SK-N-SH (cell line): ENCODE data around the gene AVPI1. TPM values are rescaled to one million over a fixed set of nuclear protein-coding genes. Genes with fewer than 3 reads are reported as not detected.

Source experiments
- CTCF ChIA-PET: fragments of 300-600, 350-600 bp; formaldehyde crosslinking; extraction: SDS; loops from one replicate; lab custom pipeline; 2021; lab: Yijun Ruan, JAX
- POLR2A ChIA-PET: fragments of 350-600 bp; sonication (Branson Sonifier 250); formaldehyde crosslinking; extraction: SDS; loops from one replicate; lab custom pipeline; 2020; ENCODE audit warnings: antibody characterized with exemption, inconsistent platforms; lab: Yijun Ruan, JAX
- DNase-seq: peaks from one replicate; pipeline ENCODE4 v3.0.0; 2012
- H2AFZ ChIP-seq: fragments of 200-600 bp; sonication (generic); 2 replicates; pipeline ENCODE4 v1.8.1; 2016; ENCODE audit warnings: antibody characterized with exemption, mild to moderate bottlenecking, low read depth
- H3F3A ChIP-seq: fragments of 200-600 bp; sonication (generic); replicated peaks from 2 replicates; pipeline ENCODE3; 2016; ENCODE audit warnings: antibody characterized with exemption, mild to moderate bottlenecking; ENCODE audit not compliant: insufficient read depth
- H3K27ac ChIP-seq, 2 experiments: fragments of 200-500 bp in 1 of 2; fragments of 200-600 bp in 1 of 2; sonication (Bioruptor generic) in 1 of 2; sonication (generic), shearing (Covaris generic) in 1 of 2; 2 replicates each; pipeline versions ENCODE4 v1.5.1 to v1.6.1; 2014 to 2016; ENCODE audit warnings: low read depth in 2 of 2, inconsistent platforms in 1 of 2, low read length in 1 of 2, mild to moderate bottlenecking in 1 of 2, mixed read lengths in 1 of 2
- H3K27me3 ChIP-seq: fragments of 200-600 bp; sonication (generic), shearing (Covaris generic); 2 replicates; pipeline ENCODE4 v1.6.1; 2016; ENCODE audit warnings: mixed run types; ENCODE audit not compliant: insufficient read depth
- H3K36me3 ChIP-seq, 2 experiments: fragments of 200-500 bp in 1 of 2; fragments of 200-600 bp in 1 of 2; sonication (Bioruptor generic) in 1 of 2; sonication (generic) in 1 of 2; replicated peaks in 1 of 2; 2 replicates each; pipeline versions ENCODE3 to v1.5.1; 2014 to 2016; ENCODE audit warnings: low read length in 1 of 2, mild to moderate bottlenecking in 1 of 2; ENCODE audit not compliant: insufficient read depth in 2 of 2, control insufficient read depth in 1 of 2
- H3K4me1 ChIP-seq, 2 experiments: fragments of 200-500 bp in 1 of 2; fragments of 200-600 bp in 1 of 2; sonication (Bioruptor generic) in 1 of 2; sonication (generic), shearing (Covaris generic) in 1 of 2; 2 replicates each; pipeline versions ENCODE4 v1.5.1 to v1.6.1; 2014 to 2016; ENCODE audit warnings: low read depth in 1 of 2, low read length in 1 of 2, mixed run types in 1 of 2; ENCODE audit not compliant: insufficient read depth in 2 of 2, control insufficient read depth in 1 of 2
- H3K4me2 ChIP-seq: fragments of 200-600 bp; sonication (generic), shearing (Covaris generic); 2 replicates; pipeline ENCODE4 v1.6.1; 2017; ENCODE audit warnings: mixed run types
- H3K4me3 ChIP-seq, 2 experiments: fragments of 200-500 bp in 1 of 2; fragments of 200-600 bp in 1 of 2; sonication (Bioruptor generic) in 1 of 2; sonication (generic), shearing (Covaris generic) in 1 of 2; 2 replicates each; pipeline versions ENCODE4 v1.5.1 to v1.8.1; 2014 to 2016; ENCODE audit warnings: low read depth in 2 of 2, inconsistent platforms in 1 of 2, low read length in 1 of 2, mild to moderate bottlenecking in 1 of 2, mixed read lengths in 1 of 2, moderate library complexity in 1 of 2
- H3K79me2 ChIP-seq: fragments of 200-600 bp; sonication (generic); 2 replicates; pipeline ENCODE4 v1.8.1; 2017; ENCODE audit warnings: mild to moderate bottlenecking; ENCODE audit not compliant: insufficient read depth
- H3K9ac ChIP-seq: fragments of 200-600 bp; sonication (generic); 2 replicates; pipeline ENCODE4 v1.6.1; 2017; ENCODE audit warnings: mixed run types
- H3K9me2 ChIP-seq: fragments of 200-600 bp; sonication (generic); 2 replicates; pipeline ENCODE4 v1.6.1; 2017; ENCODE audit warnings: mixed run types
- H3K9me3 ChIP-seq: fragments of 200-600 bp; sonication (generic); 2 replicates; pipeline ENCODE4 v1.6.1; 2017; ENCODE audit warnings: mixed run types, mild to moderate bottlenecking, moderate library complexity
- H4K20me1 ChIP-seq: fragments of 200-600 bp; sonication (generic); 2 replicates; pipeline ENCODE4 v1.6.1; 2017; ENCODE audit warnings: mild to moderate bottlenecking, mixed run types; ENCODE audit not compliant: insufficient read depth
- CHD2 ChIP-seq: fragments of 150-350 bp; IDR thresholded peaks from 2 replicates; pipeline ENCODE4 v1.6.1; 2018; ENCODE audit warnings: low read length; ENCODE audit not compliant: partially characterized antibody
- FOXJ3 ChIP-seq: sonication (generic); formaldehyde crosslinking; IDR thresholded peaks from 2 replicates; pipeline ENCODE4 v1.5.1; 2020; ENCODE audit warnings: mild to moderate bottlenecking, missing genetic modification reagents
- GATA2 ChIP-seq: sonication (generic); formaldehyde crosslinking; IDR thresholded peaks from 2 replicates; pipeline ENCODE4 v1.5.0; 2020; ENCODE audit warnings: mild to moderate bottlenecking, missing genetic modification reagents
- MEF2A ChIP-seq: IDR thresholded peaks from 2 replicates; pipeline ENCODE4 v1.4.0; 2012; ENCODE audit warnings: low read depth, borderline replicate concordance
- MXI1 ChIP-seq: IDR thresholded peaks from 2 replicates; pipeline ENCODE4 v1.6.1; 2012; ENCODE audit warnings: mild to moderate bottlenecking, low read depth, low read length, improper control_type of control experiment
- NRF1 ChIP-seq: IDR thresholded peaks from 2 replicates; pipeline ENCODE4 v1.6.1; 2012; ENCODE audit warnings: low read depth, mild to moderate bottlenecking, low read length
- POLR2AphosphoS5 ChIP-seq: IDR thresholded peaks from 2 replicates; pipeline ENCODE4 v1.6.1; 2012; ENCODE audit warnings: low read depth, low read length
- RAD21 ChIP-seq: IDR thresholded peaks from 2 replicates; pipeline ENCODE4 v1.6.1; 2012; ENCODE audit warnings: mild to moderate bottlenecking, low read length
- RXRA ChIP-seq: IDR thresholded peaks from 2 replicates; pipeline ENCODE4 v1.4.0; 2012; ENCODE audit warnings: low read depth, mild to moderate bottlenecking, borderline replicate concordance
- SIN3A ChIP-seq: IDR thresholded peaks from 2 replicates; pipeline ENCODE4 v1.6.1; 2012; ENCODE audit warnings: low read depth, mild to moderate bottlenecking, low read length, moderate library complexity, borderline replicate concordance
- SMC3 ChIP-seq: IDR thresholded peaks from 2 replicates; pipeline ENCODE4 v1.6.1; 2012; ENCODE audit warnings: low read depth, low read length, improper control_type of control experiment
- USF1 ChIP-seq: IDR thresholded peaks from 2 replicates; pipeline ENCODE4 v1.4.0; 2012; ENCODE audit warnings: low read depth, borderline replicate concordance
- YY1 ChIP-seq: IDR thresholded peaks from 2 replicates; pipeline ENCODE4 v1.4.0; 2012; ENCODE audit warnings: low read depth, mild to moderate bottlenecking
- WGBS: methylation state at CpG from one replicate; pipeline ENCODE4 v1.1.6; 2017; ENCODE audit warnings: low lambda C conversion rate; 5-methylcytosine and 5-hydroxymethylcytosine counted together
- polyA plus RNA-seq, 3 experiments: library from polyadenylated mRNA; depleted of rRNA; stranded (reverse); fragments of >200 nt; gene quantifications; 2 replicates each; pipeline ENCODE4 v1.2.3, GENCODE V29; 2012
- TF ChIP-seq, protein P1 (sequence below): IDR thresholded peaks from 2 replicates; pipeline ENCODE4 v1.4.0; 2012; ENCODE audit warnings: low read depth, borderline replicate concordance
- TF ChIP-seq, protein P2 (sequence below): fragments of 200-600 bp; sonication (generic); IDR thresholded peaks from 2 replicates; pipeline ENCODE4 v1.6.1; 2017; ENCODE audit warnings: antibody characterized with exemption, mild to moderate bottlenecking, moderate library complexity

The AVPI1 gene
- polyA plus RNA-seq, 1 of the 3 experiments (the other 2 are of a cell fraction) = 6.3 TPM

DNA sequence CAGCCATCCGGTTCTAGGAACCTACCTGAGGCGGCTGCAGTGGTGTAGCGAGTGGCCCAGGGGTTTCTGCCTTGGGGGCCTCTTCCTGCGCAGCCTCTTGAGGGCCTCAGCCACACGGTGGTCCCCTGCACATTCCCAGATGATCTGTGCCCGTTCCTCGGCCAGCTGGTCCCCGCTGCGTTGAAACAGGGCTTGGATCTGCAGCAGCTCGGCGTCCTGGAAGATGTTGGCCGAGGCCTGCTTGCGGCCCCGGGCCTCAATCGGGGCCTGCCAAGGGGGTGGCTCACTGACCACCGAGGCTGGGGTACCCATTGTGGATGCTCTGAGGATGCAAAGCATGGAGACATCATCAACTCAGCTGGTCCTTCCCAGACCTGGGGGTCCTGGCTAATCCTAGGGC lies 7.4 kb downstream of the AVPI1 start:
- peaks cover 6 to 15% of the 10 kb centered on the region in 2 experiments; a peak in 2 of 4 replicates for H3K4me1 ChIP-seq
- H3F3A ChIP-seq = peaks cover under 1% of the 10 kb centered on the region
- no peak overlapping the region for H3K27ac ChIP-seq
- 95% methylated on average over 16 of the region's 16 CpGs for WGBS
- CTCF ChIA-PET = interaction anchor here (0.8 to 6.8 kb wide), 9 partner anchors 10 to 107 kb away, joined by 3 to 71 read pairs (median 10); partner anchors contain the start of genes ANKRD2 and MARVELD1
- peaks cover 2% of the 10 kb centered on the region; the same call in 1 of the 2 replicates for H3K79me2 ChIP-seq
- no peaks in the 10 kb centered on the region for H4K20me1 ChIP-seq
- TF ChIP-seq SMC3 (no peak), USF1 (no peak), FOXJ3 (no peak), YY1 (no peak), NRF1 (no peak), GATA2 (CRISPR knock-in tag) (no peak), CHD2 (no peak), RXRA (no peak)
- TF ChIP-seq, protein P1, sequence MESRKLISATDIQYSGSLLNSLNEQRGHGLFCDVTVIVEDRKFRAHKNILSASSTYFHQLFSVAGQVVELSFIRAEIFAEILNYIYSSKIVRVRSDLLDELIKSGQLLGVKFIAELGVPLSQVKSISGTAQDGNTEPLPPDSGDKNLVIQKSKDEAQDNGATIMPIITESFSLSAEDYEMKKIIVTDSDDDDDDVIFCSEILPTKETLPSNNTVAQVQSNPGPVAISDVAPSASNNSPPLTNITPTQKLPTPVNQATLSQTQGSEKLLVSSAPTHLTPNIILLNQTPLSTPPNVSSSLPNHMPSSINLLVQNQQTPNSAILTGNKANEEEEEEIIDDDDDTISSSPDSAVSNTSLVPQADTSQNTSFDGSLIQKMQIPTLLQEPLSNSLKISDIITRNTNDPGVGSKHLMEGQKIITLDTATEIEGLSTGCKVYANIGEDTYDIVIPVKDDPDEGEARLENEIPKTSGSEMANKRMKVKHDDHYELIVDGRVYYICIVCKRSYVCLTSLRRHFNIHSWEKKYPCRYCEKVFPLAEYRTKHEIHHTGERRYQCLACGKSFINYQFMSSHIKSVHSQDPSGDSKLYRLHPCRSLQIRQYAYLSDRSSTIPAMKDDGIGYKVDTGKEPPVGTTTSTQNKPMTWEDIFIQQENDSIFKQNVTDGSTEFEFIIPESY = no peak
- no peaks in the 10 kb centered on the region for H3K27me3 ChIP-seq
- peaks cover 11 to 31% of the 10 kb centered on the region in 2 experiments for H3K36me3 ChIP-seq
- no peak overlapping the region for H3K9ac ChIP-seq
- no peaks in the 10 kb centered on the region for H3K9me2 ChIP-seq
- H3K4me3 ChIP-seq = no peak overlapping the region
- DNase-seq = no peak
- H2AFZ ChIP-seq = no peak overlapping the region
- H3K9me3 ChIP-seq = no peaks in the 10 kb centered on the region
- H3K4me2 ChIP-seq = no peak overlapping the region
- POLR2A ChIA-PET = interaction anchor here (1.3 kb wide), 1 partner anchor 37 kb away, joined by 3 read pairs; no protein-coding TSS in a partner anchor

DNA sequence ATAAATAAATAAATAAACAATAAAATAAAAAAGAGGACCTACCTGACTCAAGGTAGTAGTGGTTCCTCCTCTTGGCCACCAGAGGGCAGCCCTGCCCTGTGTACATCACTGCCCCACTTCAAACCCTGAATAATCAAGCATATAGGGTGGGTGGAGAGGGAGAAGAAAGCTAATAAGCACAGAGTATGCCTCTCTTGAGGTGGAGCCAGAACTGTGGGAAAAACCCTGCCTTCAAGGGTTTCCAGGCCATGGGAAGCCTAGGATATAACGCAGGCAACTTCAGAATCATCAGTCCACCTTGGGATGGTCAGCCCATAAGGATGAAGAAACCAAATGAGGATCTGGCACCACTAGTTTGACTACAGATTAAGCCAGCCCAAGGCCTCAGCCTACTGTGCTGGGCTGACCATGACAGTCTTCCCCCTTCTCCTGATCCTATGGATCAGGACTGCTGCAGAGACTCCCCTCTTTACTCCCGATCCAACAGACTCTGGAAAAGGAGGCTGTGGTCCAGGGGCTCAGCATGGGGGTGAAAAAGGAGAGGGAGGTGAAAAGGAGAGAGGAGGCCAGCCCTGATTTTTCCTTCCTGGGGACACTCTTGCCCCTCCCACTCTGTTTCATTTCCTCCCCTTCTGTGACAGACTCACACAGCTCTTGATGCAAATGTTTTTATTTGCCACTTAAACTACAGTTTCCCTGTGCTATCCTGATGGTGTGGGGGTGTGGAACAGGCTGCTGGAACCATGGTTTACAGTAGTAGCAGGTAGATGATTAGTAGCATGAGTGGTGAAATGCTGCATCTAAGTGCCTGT lies 10.1 kb downstream of the AVPI1 start:
- Histone ChIP-seq H3K4me1 (peaks cover 1 to 6% of the 10 kb centered on the region in 2 experiments; a peak in 1 of 4 replicates), H4K20me1 (no peaks in the 10 kb centered on the region), H3K9me2 (no peaks in the 10 kb centered on the region), H3K27me3 (no peaks in the 10 kb centered on the region), H2AFZ (no peak overlapping the region), H3K27ac (no peak overlapping the region; a peak in 1 of 4 replicates), H3K36me3 (peaks cover 23 to 44% of the 10 kb centered on the region in 2 experiments), H3K4me2 (no peak overlapping the region), H3K79me2 (0 out of 2 replicates have a peak, but pooled peaks cover 3% of the 10 kb centered on the region), H3K9ac (no peak overlapping the region), H3K4me3 (no peak overlapping the region; a peak in 1 of 4 replicates), H3F3A (peaks cover 5% of the 10 kb centered on the region), H3K9me3 (no peaks in the 10 kb centered on the region)
- 95% methylated on average over 2 of the region's 2 CpGs for WGBS
- CTCF ChIA-PET = interaction anchor here (0.5 to 6.8 kb wide), 41 partner anchors 7 to 357 kb away, joined by 3 to 71 read pairs (median 3); partner anchors contain the start of genes ANKRD2, AVPI1, GOLGA7B and ZFYVE27
- POLR2A ChIA-PET = interaction anchor here (0.6 to 1.1 kb wide), 2 partner anchors 17 to 48 kb away, joined by 3 read pairs; no protein-coding TSS in a partner anchor
- TF ChIP-seq MXI1 (no peak), SMC3 (peak; percentile 72), MEF2A (no peak), RAD21 (peak; percentile 85), POLR2AphosphoS5 (0 out of 2 replicates have a peak, but pooled peaks have one; percentile 4), SIN3A (no peak), CHD2 (no peak), RXRA (no peak)
- TF ChIP-seq, protein P2, sequence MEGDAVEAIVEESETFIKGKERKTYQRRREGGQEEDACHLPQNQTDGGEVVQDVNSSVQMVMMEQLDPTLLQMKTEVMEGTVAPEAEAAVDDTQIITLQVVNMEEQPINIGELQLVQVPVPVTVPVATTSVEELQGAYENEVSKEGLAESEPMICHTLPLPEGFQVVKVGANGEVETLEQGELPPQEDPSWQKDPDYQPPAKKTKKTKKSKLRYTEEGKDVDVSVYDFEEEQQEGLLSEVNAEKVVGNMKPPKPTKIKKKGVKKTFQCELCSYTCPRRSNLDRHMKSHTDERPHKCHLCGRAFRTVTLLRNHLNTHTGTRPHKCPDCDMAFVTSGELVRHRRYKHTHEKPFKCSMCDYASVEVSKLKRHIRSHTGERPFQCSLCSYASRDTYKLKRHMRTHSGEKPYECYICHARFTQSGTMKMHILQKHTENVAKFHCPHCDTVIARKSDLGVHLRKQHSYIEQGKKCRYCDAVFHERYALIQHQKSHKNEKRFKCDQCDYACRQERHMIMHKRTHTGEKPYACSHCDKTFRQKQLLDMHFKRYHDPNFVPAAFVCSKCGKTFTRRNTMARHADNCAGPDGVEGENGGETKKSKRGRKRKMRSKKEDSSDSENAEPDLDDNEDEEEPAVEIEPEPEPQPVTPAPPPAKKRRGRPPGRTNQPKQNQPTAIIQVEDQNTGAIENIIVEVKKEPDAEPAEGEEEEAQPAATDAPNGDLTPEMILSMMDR = peak; percentile 82
- peak; percentile 82 for DNase-seq
